Effector CD4-positive, alpha-beta T cell (primary cell): Measurements from ENCODE around the gene KLHL24.
"Not testable (repeated sequence)": the region's sequence is repeated elsewhere in the genome, so short reads cannot be mapped to it uniquely, and the experiment has no call there.

Experiments used
- DNase-seq: peaks from one replicate; pipeline ENCODE4 v3.0.0-alpha.2; 2020

Gene KLHL24

GRCh38 chr3:183635107-183635430 is 354 bp upstream of the KLHL24 start:
- no peak for DNase-seq

GRCh38 chr3:183636221-183637105 is 1.0 kb downstream of the KLHL24 start:
- DNase-seq, result peak; percentile 89

- no peak for DNase-seq
Observed at GRCh38 chr3:183637106-183637486, 1.7 kb downstream of the KLHL24 start.

GRCh38 chr3:183637633-183638032 is 2.2 kb downstream of the KLHL24 start:
- DNase-seq, result not testable (repeated sequence)

- no peak for DNase-seq
Observed at GRCh38 chr3:183638101-183638852, 2.9 kb downstream of the KLHL24 start.

- DNase-seq, result not testable (repeated sequence)
Observed at GRCh38 chr3:183640635-183641034, 5.2 kb downstream of the KLHL24 start.

GRCh38 chr3:183641882-183642281 is 6.5 kb downstream of the KLHL24 start:
- DNase-seq, result no peak

- DNase-seq, result no peak
Observed at GRCh38 chr3:183644244-183644643, 8.8 kb downstream of the KLHL24 start.

- DNase-seq, result no peak
Observed at GRCh38 chr3:183645254-183645653, 9.8 kb downstream of the KLHL24 start.

GRCh38 chr3:183650554-183650953 is 15.1 kb downstream of the KLHL24 start:
- no peak for DNase-seq

GRCh38 chr3:183653209-183654064 is 18.0 kb downstream of the KLHL24 start:
- DNase-seq, result no peak

GRCh38 chr3:183654727-183655126 is 19.3 kb downstream of the KLHL24 start:
- no peak for DNase-seq

- no peak for DNase-seq
Observed at GRCh38 chr3:183662099-183662498, 26.7 kb downstream of the KLHL24 start.

- DNase-seq, result no peak
Observed at GRCh38 chr3:183664913-183665381, 29.5 kb downstream of the KLHL24 start.

- DNase-seq, result no peak
Observed at GRCh38 chr3:183680061-183680460, 44.6 kb downstream of the KLHL24 start.

GRCh38 chr3:183687705-183688104 is 52.3 kb downstream of the KLHL24 start:
- DNase-seq, result no peak

- no peak for DNase-seq
Observed at GRCh38 chr3:183688874-183689273, 53.5 kb downstream of the KLHL24 start.

- DNase-seq, result not testable (repeated sequence)
Observed at GRCh38 chr3:183689621-183690020, 54.2 kb downstream of the KLHL24 start.

GRCh38 chr3:183690402-183690995 is 55.1 kb downstream of the KLHL24 start:
- DNase-seq, result no peak

GRCh38 chr3:183692436-183692835 is 57.0 kb downstream of the KLHL24 start:
- no peak for DNase-seq

- DNase-seq, result no peak
Observed at GRCh38 chr3:183695569-183696364, 60.3 kb downstream of the KLHL24 start.

GRCh38 chr3:183697123-183697609 is 61.7 kb downstream of the KLHL24 start:
- DNase-seq, result no peak
